ENCODE measurements around the gene ZNF138.
"Not testable (repeated sequence)": the region's sequence is repeated elsewhere in the genome, so short reads cannot be mapped to it uniquely, and the experiment has no call there.

Gene ZNF138

GRCh38 chr7:64794171-64794844, at the start of gene ZNF138:
Gene ZNF138, plus strand, starts transcription at chr7:64794428. Its CDS starts 141 bp downstream, at chr7:64794569.
- DNase-seq (ENCODE audit: low read depth in 3 of 3): peak; percentile 84 to 89 (median 87)

GRCh38 chr7:64744680-64745079, 49.5 kb upstream of the ZNF138 start:
- no peak for DNase-seq (ENCODE audit: low read depth in 3 of 3)

GRCh38 chr7:64747802-64748201, 46.4 kb upstream of the ZNF138 start:
- DNase-seq (ENCODE audit: low read depth in 3 of 3): no peak

GRCh38 chr7:64753032-64753431, 41.2 kb upstream of the ZNF138 start:
- DNase-seq (ENCODE audit: low read depth in 3 of 3): no peak

GRCh38 chr7:64755865-64756264, 38.4 kb upstream of the ZNF138 start:
- DNase-seq (ENCODE audit: low read depth in 3 of 3): no peak

GRCh38 chr7:64758151-64758550, 36.1 kb upstream of the ZNF138 start:
- no peak for DNase-seq (ENCODE audit: low read depth in 3 of 3)

- no peak for DNase-seq (ENCODE audit: low read depth in 3 of 3)
These were observed 25.4 kb upstream of the ZNF138 start for GRCh38 chr7:64768824-64769223.

- no peak for DNase-seq (ENCODE audit: low read depth in 3 of 3)
These were observed 19.9 kb upstream of the ZNF138 start for GRCh38 chr7:64774204-64774842.

GRCh38 chr7:64775289-64775688, 18.9 kb upstream of the ZNF138 start:
- DNase-seq (ENCODE audit: low read depth in 3 of 3): no peak

- not testable (repeated sequence) for DNase-seq (ENCODE audit: low read depth in 3 of 3)
These were observed 9.4 kb upstream of the ZNF138 start for GRCh38 chr7:64784842-64785241.

GRCh38 chr7:64787295-64787694, 6.9 kb upstream of the ZNF138 start:
- DNase-seq (ENCODE audit: low read depth in 3 of 3): no peak

- DNase-seq (ENCODE audit: low read depth in 3 of 3): not testable (repeated sequence)
These were observed 5.0 kb upstream of the ZNF138 start for GRCh38 chr7:64789241-64789640.

- no peak for DNase-seq (ENCODE audit: low read depth in 3 of 3)
These were observed 997 bp upstream of the ZNF138 start for GRCh38 chr7:64793106-64793755.

- DNase-seq (ENCODE audit: low read depth in 3 of 3): no peak
These were observed 948 bp downstream of the ZNF138 start for GRCh38 chr7:64795176-64795575.

- DNase-seq (ENCODE audit: low read depth in 3 of 3): not testable (repeated sequence)
These were observed 4.9 kb downstream of the ZNF138 start for GRCh38 chr7:64799169-64799568.

- no peak for DNase-seq (ENCODE audit: low read depth in 3 of 3)
These were observed 8.5 kb downstream of the ZNF138 start for GRCh38 chr7:64802699-64803098.

GRCh38 chr7:64807731-64808365, 13.6 kb downstream of the ZNF138 start:
- DNase-seq (ENCODE audit: low read depth in 3 of 3): no peak

GRCh38 chr7:64811767-64812166, 17.5 kb downstream of the ZNF138 start:
- no peak for DNase-seq (ENCODE audit: low read depth in 3 of 3)

- no peak for DNase-seq (ENCODE audit: low read depth in 3 of 3)
These were observed 36.7 kb downstream of the ZNF138 start for GRCh38 chr7:64830926-64831325.

GRCh38 chr7:64832136-64832535, 37.9 kb downstream of the ZNF138 start:
- DNase-seq (ENCODE audit: low read depth in 3 of 3): no peak

- no peak for DNase-seq (ENCODE audit: low read depth in 3 of 3)
These were observed 40.8 kb downstream of the ZNF138 start for GRCh38 chr7:64834989-64835388.

- DNase-seq (ENCODE audit: low read depth in 3 of 3): not testable (repeated sequence)
These were observed 41.6 kb downstream of the ZNF138 start for GRCh38 chr7:64835856-64836255.
